Measurements from ENCODE around the gene MTG1.
"Not testable (repeated sequence)": the region's sequence is repeated elsewhere in the genome, so short reads cannot be mapped to it uniquely, and the experiment has no call there.

MTG1 gene

GRCh38 chr10:133424102-133424501 lies 30.1 kb downstream of the MTG1 start:
- not testable (repeated sequence) for DNase-seq (ENCODE audit: low spot score)

GRCh38 chr10:133424601-133425000 lies 30.6 kb downstream of the MTG1 start, which contains the start of gene SPRN:
Gene SPRN, minus strand, starts transcription at chr10:133424625. Its CDS starts 944 bp downstream, at chr10:133423681.
- not testable (repeated sequence) for DNase-seq (ENCODE audit: low spot score)

GRCh38 chr10:133429571-133429970 lies 35.6 kb downstream of the MTG1 start:
- DNase-seq (ENCODE audit: low spot score) = not testable (repeated sequence)

- DNase-seq (ENCODE audit: low spot score) = not testable (repeated sequence)
Observed at GRCh38 chr10:133431888-133432613, 38.1 kb downstream of the MTG1 start.

GRCh38 chr10:133432789-133433188 lies 38.8 kb downstream of the MTG1 start:
- DNase-seq (ENCODE audit: low spot score) = not testable (repeated sequence)

- peak; percentile 27 for DNase-seq (ENCODE audit: low spot score)
Observed at GRCh38 chr10:133438711-133439273, 44.8 kb downstream of the MTG1 start.

GRCh38 chr10:133439517-133440461 lies 45.8 kb downstream of the MTG1 start:
- no peak for DNase-seq (ENCODE audit: low spot score)

GRCh38 chr10:133440633-133441285 lies 46.8 kb downstream of the MTG1 start:
- DNase-seq (ENCODE audit: low spot score) = no peak

GRCh38 chr10:133441356-133441755 lies 47.4 kb downstream of the MTG1 start:
- DNase-seq (ENCODE audit: low spot score) = not testable (repeated sequence)

- DNase-seq (ENCODE audit: low spot score) = no peak
Observed at GRCh38 chr10:133441780-133442179, 47.8 kb downstream of the MTG1 start.

GRCh38 chr10:133442191-133442966 lies 48.4 kb downstream of the MTG1 start:
- DNase-seq (ENCODE audit: low spot score) = no peak

- no peak for DNase-seq (ENCODE audit: low spot score)
Observed at GRCh38 chr10:133442967-133443924, 49.3 kb downstream of the MTG1 start.

GRCh38 chr10:133444342-133445267 lies 50.6 kb downstream of the MTG1 start:
- DNase-seq (ENCODE audit: low spot score) = no peak

- DNase-seq (ENCODE audit: low spot score) = no peak
Observed at GRCh38 chr10:133445268-133445732, 51.3 kb downstream of the MTG1 start.

- DNase-seq (ENCODE audit: low spot score) = no peak
Observed at GRCh38 chr10:133445751-133446708, 52.1 kb downstream of the MTG1 start.

- no peak for DNase-seq (ENCODE audit: low spot score)
Observed at GRCh38 chr10:133446979-133447378, 53.0 kb downstream of the MTG1 start.

- DNase-seq (ENCODE audit: low spot score) = no peak
Observed at GRCh38 chr10:133448120-133448519, 54.2 kb downstream of the MTG1 start.

GRCh38 chr10:133451346-133451745 lies 57.4 kb downstream of the MTG1 start:
- no peak for DNase-seq (ENCODE audit: low spot score)
